ENCODE measurements around the gene PPP1R12B.
A peak's percentile ranks its signal among the peaks of the same experiment; 100 is the strongest.
"Not testable (repeated sequence)": the region's sequence is repeated elsewhere in the genome, so short reads cannot be mapped to it uniquely, and the experiment has no call there.

Gene PPP1R12B

GRCh38 chr1:202456372-202457169 lies 108.1 kb downstream of the PPP1R12B start:
- DNase-seq, result not testable (repeated sequence)

- DNase-seq, result peak; percentile 2
Observed at GRCh38 chr1:202458651-202459050, 110.2 kb downstream of the PPP1R12B start.

DNA sequence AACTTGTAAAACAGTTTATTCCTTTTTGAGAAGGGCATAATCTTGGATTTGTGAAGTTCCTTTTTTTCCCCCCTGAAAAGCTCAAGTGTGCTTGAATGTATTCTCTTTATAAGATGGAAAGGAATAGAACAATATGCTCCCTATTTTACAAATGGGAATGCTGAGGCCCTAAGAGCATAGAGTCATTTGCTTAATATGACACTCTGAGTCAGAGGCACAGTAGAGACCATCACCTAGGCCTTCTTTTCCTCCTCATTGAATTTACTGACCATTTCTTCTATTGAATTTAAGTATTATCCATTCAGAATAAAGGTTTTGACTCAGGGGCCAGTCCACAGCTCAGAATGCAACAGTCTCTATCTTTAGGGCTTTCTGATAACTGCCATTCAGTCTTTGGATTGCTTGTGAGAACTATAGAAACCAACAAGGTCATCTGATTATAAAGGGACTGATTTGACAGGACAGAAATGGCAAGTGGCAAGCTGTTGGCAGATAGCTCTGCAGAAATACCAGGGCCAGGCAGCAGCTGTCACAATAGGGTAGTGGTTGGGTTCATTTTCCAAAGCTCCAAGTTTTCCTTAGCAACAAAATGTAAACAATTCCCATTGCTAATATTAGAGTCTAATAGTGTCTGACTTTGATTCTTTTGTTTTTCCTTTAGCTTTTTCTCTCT lies 111.1 kb downstream of the PPP1R12B start:
- not testable (repeated sequence) for DNase-seq

GRCh38 chr1:202460143-202460495 lies 111.6 kb downstream of the PPP1R12B start:
- DNase-seq, result not testable (repeated sequence)

DNA sequence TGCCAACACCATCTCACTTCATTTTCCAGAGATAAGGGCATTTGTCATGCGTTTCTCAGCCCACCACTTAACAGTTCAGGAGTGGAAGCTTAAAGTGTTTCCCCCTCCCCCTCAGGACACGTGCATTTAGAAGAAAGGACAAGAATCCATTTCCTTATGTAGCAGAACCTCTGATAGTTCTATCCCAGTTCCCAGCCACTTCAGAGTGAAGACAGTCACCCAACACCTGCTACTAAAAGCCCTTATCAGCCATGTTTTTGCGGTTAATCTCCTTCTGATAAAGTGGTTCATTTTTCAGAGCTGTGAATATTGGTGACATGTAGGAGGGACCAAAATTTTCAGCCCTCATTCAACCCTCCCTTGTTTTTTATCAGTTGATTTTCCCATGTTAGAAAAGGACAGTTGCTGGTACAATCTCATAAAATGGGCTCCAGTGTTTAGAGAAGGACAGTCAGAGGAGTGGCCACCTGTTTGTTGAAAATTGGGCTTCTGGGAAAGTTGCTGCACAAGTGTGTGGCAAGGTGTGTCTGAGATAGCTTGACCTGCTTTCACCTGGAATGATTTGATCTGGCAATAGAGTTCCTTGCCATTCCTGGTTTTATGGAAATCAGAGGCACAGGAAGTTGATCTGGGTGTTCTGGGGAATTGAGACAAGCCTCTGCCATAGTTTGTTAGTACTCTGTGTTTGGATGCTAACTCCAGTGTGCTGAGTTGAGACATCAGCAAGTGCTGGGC lies 114.0 kb downstream of the PPP1R12B start:
- DNase-seq, result no peak

GRCh38 chr1:202464153-202464742 lies 115.7 kb downstream of the PPP1R12B start:
- peak; percentile 19 for DNase-seq

DNA sequence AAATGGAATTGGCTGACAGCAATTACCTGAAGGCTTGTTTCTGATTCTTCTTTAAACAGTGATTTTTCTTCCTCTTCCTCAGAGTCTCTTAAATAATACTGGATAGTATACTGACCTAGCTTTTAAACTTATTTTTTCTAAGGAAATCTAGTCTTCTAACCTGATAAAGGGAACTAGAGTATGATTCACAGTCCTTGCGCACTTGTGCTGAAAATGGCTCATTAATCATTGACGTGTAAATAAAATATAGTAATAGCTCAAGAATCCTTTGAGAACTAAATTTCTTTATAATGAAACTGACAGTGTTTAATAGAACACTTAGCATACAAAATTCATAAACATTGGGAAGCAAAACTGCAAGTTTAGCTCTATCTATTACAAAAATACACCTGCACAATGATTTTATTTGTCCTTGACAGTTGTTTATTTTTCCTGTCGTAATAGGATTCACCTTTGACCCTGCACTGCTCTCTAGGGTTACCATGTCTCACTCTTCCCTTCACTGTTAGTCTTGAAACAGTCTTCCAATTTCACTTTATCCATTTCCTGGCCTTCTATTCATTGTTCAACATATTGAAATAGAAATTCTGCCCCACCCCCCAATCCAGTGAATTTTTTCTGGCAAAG lies 117.3 kb downstream of the PPP1R12B start:
- not testable (repeated sequence) for DNase-seq

DNA sequence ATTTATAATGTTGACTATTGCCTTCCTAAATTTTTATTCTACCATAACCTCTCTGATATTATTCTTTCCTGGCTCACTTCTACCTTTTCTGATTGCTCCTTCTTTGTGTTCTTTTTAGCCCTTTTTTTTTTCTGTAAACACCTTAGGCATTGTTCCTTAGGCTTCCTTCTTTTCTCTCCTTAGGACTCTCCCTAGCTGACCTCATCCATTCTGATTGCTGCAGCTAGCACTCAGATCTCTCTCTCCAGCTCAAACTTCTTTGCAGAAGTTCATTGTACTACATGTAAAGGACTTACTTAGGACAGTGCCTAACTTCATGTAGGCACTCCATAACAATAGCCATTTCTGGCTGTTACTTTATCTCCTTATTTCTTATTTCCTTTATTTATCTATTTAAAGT lies 117.8 kb downstream of the PPP1R12B start:
- not testable (repeated sequence) for DNase-seq

DNA sequence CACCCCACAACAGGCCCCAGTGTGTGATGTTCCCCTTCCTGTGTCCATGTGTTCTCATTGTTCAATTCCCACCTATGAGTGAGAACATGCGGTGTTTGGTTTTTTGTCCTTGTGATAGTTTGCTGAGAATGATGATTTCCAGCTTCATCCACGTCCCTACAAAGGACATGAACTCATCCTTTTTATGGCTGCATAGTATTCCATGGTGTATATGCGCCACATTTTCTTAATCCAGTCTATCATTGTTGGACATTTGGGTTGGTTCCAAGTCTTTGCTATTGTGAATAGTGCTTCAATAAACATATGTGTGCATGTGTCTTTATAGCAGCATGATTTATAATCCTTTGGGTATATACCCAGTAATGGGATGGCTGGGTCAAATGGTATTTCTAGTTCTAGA lies 118.9 kb downstream of the PPP1R12B start:
- DNase-seq, result not testable (repeated sequence)

GRCh38 chr1:202468695-202469094 lies 120.2 kb downstream of the PPP1R12B start:
- DNase-seq, result not testable (repeated sequence)

DNA sequence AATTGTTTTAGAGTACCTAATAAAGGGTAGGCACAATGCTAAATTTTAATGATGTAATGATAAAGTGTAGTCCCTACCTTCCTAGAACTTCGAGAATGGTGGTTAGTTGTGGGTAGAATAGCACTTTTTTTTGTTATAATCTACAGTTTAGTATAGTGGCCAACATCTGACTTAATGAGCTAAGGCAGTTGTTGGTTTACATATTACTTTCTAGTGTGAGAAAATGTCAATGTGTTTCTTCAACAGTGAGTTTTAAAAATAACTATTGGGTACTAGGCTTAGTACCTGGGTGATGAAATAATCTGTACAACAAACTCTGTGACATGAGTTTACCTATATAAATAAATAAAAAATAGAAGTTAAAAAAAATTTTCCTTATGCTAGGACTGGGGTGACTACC lies 120.6 kb downstream of the PPP1R12B start:
- not testable (repeated sequence) for DNase-seq

DNA sequence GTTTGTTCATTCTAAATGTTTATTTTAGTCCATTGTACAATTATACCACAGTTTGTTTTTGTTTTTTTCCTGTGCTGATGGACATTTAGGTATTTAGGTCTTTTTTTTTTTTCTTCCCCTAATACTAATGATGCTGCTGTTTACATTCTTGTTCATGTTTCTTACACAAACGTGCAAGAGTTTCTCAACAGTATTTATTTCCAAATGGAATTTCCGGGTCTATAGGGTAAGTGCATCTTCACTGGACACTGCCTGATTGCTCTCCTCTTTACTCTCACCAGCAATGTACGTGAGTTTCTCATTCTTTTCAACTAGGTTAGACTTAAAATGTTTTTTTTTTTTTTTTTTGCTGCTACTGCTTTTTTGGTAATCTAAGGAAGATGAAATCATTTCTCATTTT lies 122.7 kb downstream of the PPP1R12B start:
- no peak for DNase-seq

DNA sequence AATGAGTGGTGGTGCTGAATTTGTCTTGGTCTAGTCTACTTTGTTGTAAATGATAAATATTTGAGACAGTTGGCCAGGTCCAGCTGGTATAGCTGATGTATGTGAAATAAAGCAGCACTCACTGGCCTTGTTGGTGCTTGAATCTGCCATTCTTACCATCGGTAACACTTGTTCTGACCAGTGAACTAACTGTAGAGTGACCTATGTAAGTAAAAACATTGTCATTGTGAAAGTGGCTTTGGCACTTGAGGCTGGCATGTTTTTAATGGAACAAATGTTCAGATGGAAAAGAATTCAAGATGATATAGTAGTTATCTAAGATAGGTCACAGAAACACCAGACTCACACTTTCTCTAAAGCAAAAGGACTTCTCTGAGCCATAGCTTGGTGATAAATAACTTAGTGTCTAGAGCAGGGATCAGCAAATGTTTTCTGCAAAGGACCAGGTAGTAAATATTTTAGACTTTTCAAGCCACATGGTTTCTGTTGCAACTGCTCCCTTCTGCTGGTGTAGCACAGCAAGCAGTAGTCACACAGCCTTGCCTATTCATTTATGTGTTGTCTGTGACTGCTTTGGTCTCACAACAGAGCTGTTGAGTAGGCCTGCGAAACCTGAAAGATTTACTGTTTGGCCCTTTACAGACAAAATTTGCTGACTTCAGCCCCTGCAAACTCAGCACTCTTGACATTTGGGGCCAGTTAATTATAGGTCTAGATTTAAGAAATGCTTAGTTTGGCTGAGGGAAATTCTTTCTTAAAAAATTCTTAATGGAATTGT lies 124.0 kb downstream of the PPP1R12B start:
- DNase-seq, result not testable (repeated sequence)

DNA sequence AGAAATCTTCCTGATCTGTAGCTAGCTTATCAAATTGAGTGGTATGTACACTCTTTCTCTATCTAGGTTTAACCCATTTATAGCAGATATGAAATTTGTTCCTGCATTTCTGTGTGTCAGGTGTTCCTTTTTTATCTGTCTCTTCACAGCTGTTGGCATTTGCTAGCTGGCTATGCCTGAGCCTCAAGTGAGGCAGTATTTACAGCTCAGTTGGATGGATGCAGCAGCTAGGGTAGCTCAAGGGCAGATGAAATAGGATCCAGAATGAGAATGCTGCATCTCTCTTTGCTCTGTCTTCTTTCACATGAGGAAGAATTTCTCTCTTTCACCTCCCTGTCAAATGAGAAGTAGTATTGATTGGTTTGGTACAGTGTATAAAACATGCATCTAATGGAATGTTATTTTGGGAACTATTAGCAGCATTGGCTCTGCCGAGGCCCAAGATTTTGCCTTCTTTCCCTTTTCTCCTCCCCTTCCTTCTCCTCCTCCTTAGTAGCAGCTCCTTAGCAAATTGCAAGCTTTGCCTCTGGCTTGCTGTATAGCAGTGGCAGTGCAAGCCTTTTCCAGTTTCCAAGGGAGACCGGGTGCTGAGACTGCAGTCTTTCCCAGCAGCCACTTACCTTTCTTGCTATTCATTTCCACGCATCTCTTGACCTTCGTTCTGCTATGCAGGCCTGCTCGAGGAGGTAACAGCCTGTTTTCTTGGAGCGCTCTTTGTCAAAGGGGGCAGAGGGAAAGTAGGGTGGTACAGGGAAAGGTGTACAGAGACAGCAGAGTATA lies 125.0 kb downstream of the PPP1R12B start:
- not testable (repeated sequence) for DNase-seq

DNA sequence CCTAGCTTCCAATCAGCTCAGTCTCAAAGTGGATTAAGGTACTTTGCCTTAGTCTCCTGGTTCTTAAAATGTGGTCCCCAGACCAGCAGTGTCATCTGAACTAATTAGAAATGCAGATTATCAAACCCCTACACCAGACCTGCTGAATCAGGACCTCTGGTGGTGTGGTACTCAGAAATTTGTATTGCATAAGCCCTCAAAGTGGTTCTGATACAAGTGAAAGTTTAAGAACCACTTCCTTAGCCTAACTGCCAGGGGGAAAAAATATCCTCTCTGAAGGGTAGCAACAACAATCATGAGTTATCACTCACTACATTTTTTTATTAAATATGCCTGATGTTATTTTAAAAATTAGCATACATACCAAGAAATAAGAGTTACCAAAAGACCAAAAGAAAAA lies 131.2 kb downstream of the PPP1R12B start:
- DNase-seq, result not testable (repeated sequence)

DNA sequence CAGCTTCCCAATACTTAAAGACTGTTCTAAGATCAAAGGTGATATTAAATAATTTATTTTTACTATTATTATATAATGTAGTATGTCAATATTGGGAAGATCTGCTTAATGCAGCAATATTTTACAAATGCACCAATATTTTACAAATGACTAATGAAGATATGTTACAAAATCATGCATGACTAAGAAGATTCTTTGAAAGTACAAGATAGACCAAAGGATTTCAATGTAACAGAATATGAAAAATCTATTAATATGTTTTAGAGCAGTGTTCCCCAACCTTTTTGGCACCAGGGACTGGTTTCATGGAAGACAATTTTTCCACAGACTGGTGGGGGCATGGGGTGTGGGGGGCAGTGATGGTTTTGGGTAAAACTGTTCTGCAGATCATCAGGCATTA lies 132.1 kb downstream of the PPP1R12B start:
- not testable (repeated sequence) for DNase-seq

DNA sequence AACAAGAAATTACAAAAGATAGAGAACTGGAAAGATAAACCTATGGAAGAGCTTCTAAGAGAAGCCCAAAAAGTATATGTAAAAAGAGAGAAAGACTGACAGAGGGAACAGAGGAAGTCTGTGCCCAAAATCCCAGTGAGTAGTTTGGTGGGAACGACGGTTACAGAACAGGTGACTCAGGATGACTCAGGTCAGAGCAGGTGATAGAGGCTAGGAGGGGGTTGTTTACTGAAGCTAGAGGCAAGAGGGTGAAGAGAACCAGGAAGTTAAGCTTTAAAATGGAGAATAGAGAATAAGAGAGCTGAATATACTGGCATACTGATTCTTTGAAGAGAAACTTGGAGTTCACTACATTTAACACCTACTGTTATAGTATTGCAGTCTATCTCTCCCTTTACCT lies 134.9 kb downstream of the PPP1R12B start:
- DNase-seq, result not testable (repeated sequence)

DNA sequence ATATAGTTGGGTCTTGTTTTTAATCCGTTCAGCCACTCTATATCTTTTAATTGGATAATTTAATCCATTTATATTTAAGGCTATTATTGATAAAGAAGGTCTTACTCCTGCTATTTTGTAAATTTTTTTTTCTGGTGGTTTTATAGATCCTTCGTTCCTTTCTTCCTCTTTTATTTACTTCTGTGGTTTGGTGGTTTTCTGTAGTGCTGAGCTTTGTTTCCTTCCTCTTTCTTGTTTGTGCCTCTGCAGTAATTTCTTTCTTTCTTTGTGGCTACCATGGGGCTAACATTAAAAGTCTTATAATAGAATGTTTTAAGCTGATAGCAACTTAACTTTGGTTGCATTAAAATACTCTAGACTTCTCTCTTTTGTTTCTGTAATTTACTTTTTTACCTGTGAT lies 135.5 kb downstream of the PPP1R12B start:
- not testable (repeated sequence) for DNase-seq

GRCh38 chr1:202484820-202485219 lies 136.3 kb downstream of the PPP1R12B start:
- not testable (repeated sequence) for DNase-seq

DNA sequence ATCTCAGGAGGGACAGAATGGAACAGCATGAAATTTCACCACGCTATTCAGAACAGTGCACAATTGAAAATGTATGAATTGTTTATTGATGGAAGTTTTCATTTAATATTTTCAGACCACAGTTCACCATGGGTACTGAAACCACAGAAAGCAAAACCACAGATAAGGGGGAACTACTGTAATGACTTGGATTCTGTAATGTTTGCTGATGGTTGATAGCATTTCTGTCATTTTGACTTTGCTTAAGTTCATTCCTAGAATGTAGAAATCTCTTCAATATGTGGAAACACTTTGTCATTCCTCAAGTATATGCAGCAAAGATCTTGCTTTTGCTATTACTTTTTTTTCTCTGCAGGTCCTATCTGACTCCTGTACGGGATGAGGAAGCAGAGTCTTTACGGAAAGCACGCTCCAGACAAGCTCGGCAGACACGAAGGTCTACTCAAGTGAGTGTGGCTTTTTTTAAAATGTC lies 139.7 kb downstream of the PPP1R12B start:
- DNase-seq, result not testable (repeated sequence)

DNA sequence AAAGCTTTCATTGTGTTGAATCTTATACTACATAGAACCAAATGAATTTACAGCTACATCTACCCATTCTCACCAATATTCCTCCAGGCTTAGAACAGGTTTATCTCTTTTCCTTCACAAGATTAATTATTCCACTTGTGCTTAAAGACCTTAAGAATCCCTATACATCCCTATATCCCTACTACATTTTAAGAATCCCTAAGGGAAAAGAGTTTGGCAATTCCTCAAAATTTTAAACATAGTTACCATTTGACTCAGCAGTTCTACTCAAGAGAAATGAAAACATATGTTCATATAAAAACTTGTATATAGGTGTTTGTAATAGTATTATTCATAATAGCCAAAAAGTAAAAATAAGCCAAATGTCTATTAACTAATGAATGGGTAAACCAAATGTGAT lies 140.6 kb downstream of the PPP1R12B start:
- DNase-seq, result not testable (repeated sequence)

Measured in retina (tissue), 1 donor.